ENCODE measurements around the gene IMMT. TPM values are rescaled to one million over a fixed set of nuclear protein-coding genes. Genes with fewer than 3 reads are reported as not detected.

Gene IMMT
- total and polyA plus RNA-seq, 2 experiments from 2014 or later: 107 to 196 TPM

GRCh38 chr2:86160156-86160952 is 34.9 kb downstream of the IMMT start:
- DNase-seq (ENCODE audit: low read depth in 1 of 2, low spot score in 1 of 2): no peak

DNA sequence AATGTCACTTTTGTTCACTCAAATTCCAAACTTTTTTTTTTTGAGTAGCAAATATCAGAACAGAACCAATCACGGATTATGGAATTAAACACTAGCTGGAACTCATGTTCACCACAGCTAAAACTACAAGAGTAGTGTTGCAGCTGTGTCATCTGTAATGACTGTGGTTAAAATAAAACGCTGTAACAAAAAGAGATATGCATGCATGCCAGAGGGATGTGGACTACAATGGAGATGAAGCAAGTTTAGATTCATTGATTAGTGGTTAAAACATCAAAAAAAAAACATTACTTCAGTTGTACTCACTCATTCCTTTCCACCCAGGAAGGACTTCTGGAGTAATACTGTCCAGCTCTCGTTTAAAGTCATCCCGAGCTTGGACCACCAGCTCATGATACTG is 37.0 kb downstream of the IMMT start:
- Histone ChIP-seq H3K27ac (no peak overlapping the region), H3K36me3 (peaks cover 53% of the 10 kb centered on the region), H3K4me3 (no peak overlapping the region), H3K9me3 (ENCODE audit: low read depth) (no peaks in the 10 kb centered on the region), H3K4me1 (ENCODE audit: low read depth) (no peaks in the 10 kb centered on the region), H3K27me3 (no peaks in the 10 kb centered on the region)
- no peak for DNase-seq (ENCODE audit: low read depth in 1 of 2, low spot score in 1 of 2)
- TF ChIP-seq CTCF (IDR thresholded peaks at IDR 0.05; ENCODE audit: low read depth, low read length): no peak

More at GRCh38 chr2:86160156-86160952, 34.9 kb downstream of the IMMT start:
- Histone ChIP-seq H3K27ac (no peak overlapping the region), H3K4me1 (ENCODE audit: low read depth) (no peaks in the 10 kb centered on the region), H3K9me3 (ENCODE audit: low read depth) (no peaks in the 10 kb centered on the region), H3K36me3 (peaks cover 62% of the 10 kb centered on the region), H3K27me3 (no peaks in the 10 kb centered on the region), H3K4me3 (no peak overlapping the region)
- no peak for TF ChIP-seq CTCF (IDR thresholded peaks at IDR 0.05; ENCODE audit: low read depth, low read length)

DNA sequence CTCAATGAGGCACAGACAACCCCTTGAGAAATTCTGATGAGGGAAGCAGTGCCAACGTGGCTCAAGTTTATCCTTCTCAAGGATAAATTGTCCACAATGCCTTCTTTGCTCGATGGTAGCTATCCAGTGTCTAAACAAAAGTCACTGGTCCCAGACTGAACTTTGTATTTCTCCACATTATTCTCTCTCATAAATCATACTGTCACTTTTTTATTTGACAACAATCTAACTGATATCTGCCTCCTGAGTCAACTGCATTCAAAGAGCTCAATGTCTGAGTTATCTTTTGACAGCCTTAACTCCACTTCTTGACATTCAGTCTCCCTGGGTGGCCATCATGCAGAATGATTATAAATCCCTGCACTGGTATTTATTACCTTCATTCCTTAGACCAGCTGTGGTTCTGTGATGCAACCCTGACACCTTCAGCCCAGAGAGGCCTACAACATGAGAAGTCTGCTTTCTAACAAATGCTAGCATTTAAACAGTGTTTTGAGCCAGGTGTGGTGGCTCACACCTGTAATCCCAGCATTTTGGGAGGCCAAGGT is 38.2 kb downstream of the IMMT start:
- no peaks in the 10 kb centered on the region for H3K9me3 ChIP-seq (ENCODE audit: low read depth)
- no peak for TF ChIP-seq CTCF (IDR thresholded peaks at IDR 0.05; ENCODE audit: low read depth, low read length)
- no peaks in the 10 kb centered on the region for H3K27me3 ChIP-seq
- H3K27ac ChIP-seq: no peak overlapping the region
- H3K36me3 ChIP-seq: peaks cover 47% of the 10 kb centered on the region
- H3K4me3 ChIP-seq: no peak overlapping the region
- H3K4me1 ChIP-seq (ENCODE audit: low read depth): no peaks in the 10 kb centered on the region
- DNase-seq (ENCODE audit: low read depth in 1 of 2, low spot score in 1 of 2): no peak

DNA sequence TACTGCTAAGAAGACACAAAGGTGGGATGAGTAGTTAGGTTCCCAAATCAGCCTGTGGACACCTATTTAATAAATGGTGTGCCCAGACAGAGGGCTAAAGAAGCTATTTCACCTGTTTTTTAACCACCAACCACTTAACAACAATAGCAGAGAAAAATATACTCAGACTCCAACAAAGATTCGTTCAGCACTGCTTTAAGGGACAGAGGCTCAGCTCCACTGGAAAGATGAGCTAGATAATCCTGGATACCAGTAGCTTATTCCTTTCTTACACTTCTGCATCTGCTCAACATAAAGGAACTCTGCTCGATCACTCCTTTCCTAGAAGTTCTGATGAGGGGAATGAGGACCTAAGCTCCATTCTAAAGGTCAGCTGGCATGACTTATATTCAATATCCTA is 44.8 kb downstream of the IMMT start:
- Histone ChIP-seq H3K27ac (no peak overlapping the region), H3K36me3 (peaks cover 56% of the 10 kb centered on the region), H3K4me3 (no peak overlapping the region), H3K9me3 (ENCODE audit: low read depth) (no peaks in the 10 kb centered on the region), H3K4me1 (ENCODE audit: low read depth) (no peaks in the 10 kb centered on the region), H3K27me3 (no peaks in the 10 kb centered on the region)
- no peak for TF ChIP-seq CTCF (IDR thresholded peaks at IDR 0.05; ENCODE audit: low read depth, low read length)
- no peak for DNase-seq (ENCODE audit: low read depth in 1 of 2, low spot score in 1 of 2)

DNA sequence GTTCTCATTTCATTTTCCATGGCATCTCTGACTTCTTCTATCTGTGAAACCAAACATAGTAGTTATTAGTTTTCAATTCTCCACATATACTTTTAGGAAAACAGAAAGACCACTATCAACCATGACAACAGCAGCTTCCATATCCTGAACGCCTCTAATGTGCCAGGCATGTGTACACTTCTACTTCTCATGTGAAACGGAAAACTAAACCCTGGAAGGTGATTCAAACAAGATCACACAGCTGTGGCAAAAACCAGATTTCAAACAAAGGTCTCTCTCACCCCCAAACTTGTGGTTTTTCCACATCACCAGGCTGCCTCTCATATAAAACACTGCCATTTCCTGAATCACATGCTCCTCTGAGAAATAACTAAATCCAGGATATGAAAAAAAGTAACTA is 47.5 kb downstream of the IMMT start:
- Histone ChIP-seq H3K27ac (no peak overlapping the region), H3K4me1 (ENCODE audit: low read depth) (no peaks in the 10 kb centered on the region), H3K4me3 (no peak overlapping the region), H3K9me3 (ENCODE audit: low read depth) (no peaks in the 10 kb centered on the region), H3K36me3 (peaks cover 74% of the 10 kb centered on the region), H3K27me3 (no peaks in the 10 kb centered on the region)
- no peak for TF ChIP-seq CTCF (IDR thresholded peaks at IDR 0.05; ENCODE audit: low read depth, low read length)
- DNase-seq (ENCODE audit: low read depth in 1 of 2, low spot score in 1 of 2): no peak

Measured in cardiac muscle cell (in vitro differentiated cells and primary cell).